Activated CD8-positive, alpha-beta memory T cell treated with anti-CD3 and anti-CD28 coated beads, Interleukin-2, amount 50 U/mL, for 4 hours (primary cell): ENCODE data around the gene PANX2.
"Not testable (repeated sequence)": the region's sequence is repeated elsewhere in the genome, so short reads cannot be mapped to it uniquely, and the experiment has no call there.

Source experiments
- DNase-seq: peaks from one replicate; pipeline ENCODE4 v3.0.0-alpha.2; 2020

Gene PANX2

GRCh38 chr22:50200461-50201190, 30.1 kb downstream of the PANX2 start, which contains the start of gene SELENOO:
Gene SELENOO (plus strand): TSS chr22:50201011. CDS start chr22:50201037, 26 bp downstream.
- peak; percentile 89 for DNase-seq

DNA sequence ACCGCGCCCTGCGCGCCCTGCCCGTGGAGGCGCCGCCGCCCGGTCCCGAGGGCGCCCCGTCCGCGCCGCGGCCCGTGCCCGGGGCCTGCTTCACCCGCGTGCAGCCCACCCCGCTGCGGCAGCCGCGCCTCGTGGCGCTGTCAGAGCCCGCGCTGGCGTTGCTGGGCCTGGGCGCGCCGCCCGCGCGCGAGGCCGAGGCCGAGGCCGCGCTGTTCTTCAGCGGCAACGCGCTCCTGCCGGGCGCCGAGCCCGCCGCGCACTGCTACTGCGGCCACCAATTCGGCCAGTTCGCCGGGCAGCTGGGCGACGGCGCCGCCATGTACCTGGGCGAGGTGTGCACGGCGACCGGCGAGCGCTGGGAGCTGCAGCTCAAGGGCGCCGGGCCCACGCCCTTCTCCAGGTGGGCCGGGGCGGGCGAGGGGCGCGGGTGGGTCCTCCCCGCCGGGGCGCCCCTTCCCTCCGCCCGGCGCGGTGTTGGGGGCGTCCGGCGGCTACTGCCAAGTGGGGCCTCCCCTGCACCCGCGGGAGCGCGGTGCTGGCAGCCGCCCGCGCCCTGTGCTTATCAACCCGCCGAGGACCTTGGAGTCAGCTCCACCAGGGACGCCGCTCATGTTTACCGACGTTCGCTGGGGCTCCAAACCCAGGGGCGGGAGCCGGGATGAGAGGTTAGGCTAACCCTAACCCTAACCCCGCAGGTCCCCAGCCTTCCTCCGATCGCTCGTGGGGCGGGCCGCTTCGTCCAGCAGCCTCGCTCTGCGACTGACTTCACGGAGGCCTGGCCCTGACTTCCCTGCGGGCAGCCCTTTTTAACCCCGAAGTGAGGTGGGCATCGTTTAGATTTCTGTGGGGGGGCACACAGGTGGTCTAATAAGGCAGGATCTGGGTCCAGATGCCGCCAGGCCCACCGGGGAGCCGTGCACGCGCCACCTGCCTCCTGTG, 30.9 kb downstream of the PANX2 start:
- no peak for DNase-seq

DNA sequence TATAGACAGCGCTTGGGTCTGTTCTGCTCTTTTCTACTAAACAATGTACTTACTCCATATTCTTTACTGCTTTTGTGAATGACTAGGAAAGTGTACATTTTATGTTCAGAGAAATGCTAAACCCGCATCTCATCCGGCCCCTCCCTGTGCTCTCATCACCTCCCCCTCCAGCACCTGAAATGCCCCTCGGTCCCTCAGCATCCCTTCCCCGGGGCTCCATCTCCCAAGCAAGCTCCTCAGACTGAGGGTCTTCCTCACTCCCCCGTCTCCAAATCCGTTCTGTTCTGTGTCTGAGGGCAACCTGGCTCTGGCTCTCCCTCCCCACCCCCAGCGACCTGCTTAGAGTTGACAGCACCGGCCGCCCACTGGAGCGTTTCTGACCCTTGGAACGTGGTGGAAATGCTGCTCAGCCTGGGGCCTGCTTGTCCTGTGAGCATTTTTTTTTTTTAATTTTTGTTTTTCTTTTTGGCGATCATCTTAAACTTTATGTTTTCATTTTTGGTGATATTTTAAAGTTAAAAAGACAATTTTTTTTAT, 31.7 kb downstream of the PANX2 start:
- DNase-seq, result no peak

- no peak for DNase-seq
Measured at GRCh38 chr22:50203288-50203687, 32.8 kb downstream of the PANX2 start.

DNA sequence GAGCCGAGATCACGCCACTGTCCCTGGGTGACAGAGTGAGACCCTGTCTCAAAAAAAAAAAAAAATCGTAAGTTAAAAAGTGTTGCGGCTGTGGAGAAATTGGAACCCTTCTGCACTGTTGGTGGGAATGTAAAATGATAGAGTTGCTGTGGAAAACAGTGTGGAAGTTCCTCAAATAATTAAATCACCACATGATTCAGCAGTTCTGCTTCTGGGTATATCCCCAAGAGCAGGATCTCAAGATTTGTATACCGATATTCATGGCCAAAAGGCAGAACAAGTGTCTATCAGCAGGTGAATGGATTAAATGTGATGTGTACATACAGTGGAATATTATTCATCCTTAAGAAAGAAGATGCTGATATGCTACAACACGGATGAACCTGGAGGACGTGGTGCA, 34.0 kb downstream of the PANX2 start:
- no peak for DNase-seq

DNA sequence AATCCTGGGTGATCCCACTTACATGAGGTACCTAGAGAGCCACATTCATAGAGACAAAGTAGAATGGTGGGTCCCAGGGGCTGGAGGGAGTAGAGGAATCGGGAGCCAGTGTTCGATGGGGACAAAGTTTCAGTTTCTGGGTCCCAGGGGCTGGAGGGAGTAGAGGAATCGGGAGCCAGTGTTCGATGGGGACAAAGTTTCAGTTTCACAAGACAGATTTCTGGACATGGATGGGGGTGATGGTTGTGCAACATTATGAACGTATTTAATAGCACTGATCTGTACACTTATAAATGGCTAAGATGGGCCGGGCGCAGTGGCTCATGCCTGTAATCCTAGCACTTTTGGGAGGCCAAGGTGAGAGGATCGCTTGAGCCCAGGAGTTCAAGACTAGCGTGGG, 34.5 kb downstream of the PANX2 start:
- not testable (repeated sequence) for DNase-seq

DNA sequence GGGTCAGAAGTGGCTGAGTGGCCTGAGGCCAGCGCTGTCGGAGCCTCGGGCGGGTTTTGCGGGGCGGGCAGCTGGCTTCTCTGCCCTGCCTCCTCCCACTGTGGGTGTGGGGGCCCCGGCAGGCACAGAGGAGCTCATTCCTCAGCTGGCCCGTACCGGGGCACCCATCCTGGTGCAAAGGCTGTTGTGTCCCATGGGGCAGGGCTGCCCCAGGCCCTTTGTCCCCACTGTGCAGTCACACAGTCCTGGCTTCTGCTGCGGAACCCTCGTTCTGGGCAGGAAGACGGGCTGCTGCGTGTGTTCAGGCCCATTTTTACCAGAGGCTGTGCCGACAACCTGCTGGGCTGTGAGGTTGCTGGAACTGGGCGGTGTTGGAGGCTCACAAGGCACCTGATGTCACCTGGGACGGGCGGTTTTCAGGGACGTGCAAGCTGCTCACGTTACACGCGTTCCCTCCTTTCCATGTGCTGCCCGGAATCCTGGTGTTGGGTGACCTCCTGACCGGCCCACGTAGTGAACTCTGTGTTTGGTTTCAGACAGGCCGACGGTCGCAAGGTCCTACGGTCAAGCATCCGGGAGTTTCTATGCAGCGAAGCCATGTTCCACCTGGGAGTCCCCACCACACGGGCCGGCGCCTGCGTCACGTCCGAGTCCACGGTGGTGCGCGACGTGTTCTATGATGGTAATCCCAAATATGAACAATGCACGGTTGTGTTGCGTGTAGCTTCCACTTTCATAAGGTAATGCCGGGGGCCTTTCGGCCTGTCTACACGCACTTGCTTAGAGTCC, 35.4 kb downstream of the PANX2 start:
- no peak for DNase-seq

DNA sequence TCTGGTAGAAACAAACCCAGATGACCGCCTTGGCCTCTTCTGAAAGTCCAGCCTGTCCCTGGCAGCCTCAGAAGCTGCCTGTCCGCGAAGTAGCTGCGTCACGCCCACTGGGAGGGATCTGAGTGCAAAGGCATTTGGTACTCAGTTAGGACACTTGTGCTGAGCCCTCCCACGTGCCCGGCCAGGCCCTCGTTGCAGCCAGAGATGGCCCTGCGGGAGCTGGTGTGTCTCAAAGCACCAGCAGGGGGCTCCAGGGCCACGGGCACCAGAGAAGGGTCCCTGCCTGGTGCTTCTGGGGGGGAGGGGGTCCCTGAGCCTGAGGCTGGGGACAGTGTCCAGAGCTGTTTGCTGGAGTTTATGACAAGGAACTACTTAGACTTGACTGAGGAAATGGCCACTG, 36.1 kb downstream of the PANX2 start:
- peak; percentile 16 for DNase-seq

DNA sequence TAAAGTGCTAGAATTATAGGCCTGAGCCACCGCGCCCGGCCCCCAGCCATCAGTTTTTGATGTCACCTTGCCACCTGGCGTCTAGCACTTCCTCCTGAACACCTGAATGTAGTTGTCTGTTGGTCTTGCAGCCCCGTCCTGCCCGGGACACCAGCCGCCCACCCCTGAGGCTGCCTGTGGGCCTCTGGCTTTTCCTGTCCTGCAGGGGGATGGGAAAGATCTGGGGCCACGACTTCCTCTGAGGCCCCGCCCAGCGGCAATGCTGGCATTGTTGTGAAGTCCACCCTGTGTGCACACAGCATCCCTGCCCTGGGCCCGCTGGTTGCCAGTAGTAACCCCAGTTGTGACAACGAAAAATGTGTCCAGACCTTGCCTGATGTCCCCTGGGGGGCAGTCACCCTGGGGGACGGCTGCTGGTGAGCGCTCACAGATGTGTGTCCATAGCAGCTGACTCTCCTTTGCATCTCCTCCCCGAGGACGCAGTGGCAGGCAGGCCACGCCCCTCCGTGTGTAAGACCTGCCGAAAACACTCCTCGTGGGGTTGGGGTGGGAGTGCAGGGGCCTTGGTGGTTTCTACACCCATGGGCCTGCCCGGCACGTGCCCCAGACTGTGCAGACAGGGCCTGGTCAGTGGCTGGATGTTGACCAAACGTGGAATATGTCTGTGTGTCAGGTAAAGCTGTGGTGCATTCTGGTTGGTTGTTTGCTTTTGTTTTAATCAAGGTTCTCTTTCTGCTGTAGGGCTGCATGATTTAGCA, 37.0 kb downstream of the PANX2 start:
- no peak for DNase-seq

- no peak for DNase-seq
Measured at GRCh38 chr22:50208430-50208938, 38.0 kb downstream of the PANX2 start.

DNA sequence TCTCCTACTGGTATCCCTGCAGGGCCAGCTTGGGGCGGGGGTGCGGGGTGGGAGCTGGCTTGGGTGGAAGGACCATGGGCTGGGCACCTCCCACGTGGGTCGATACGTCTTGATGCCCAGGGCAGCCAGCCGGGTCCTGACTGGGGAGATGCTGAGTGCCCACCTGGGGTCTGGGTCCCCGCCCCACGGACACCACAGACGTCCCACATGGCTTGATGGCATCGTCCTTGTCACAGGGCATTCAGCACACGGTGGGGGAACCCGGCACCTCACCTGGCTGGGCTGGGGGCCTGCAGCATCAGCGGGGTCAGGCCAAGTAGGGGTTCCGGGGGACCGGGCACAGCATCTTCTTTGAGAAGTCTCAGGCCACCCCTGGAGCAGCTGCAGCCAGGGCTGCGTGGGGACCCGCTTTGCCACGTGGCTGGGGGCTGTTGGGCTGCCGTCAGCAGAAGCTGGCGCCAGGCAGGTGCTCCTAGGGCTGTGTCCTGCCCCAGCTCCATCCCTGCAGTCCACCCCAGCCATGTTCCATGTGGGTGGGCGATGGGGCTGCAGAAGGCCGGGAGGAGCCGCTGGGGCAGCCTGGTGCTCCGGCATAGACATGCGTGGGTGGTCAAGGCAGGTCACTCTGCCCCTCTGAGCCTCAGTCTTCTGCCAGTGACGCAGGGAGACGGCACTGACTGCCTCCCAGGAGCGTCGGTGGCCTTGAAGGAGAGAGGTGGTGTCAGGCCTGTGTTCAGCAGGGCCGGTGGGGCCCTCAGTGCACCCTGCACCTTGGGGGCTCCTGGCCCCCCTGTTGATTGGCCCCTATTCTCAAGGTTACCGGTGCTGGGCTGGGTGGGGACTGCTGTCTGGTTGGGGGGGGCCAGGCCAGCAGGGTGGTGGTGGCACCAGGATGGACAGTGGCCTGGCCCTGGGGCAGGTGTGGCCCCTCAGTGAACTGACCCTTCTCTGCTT, 38.7 kb downstream of the PANX2 start:
- DNase-seq, result peak; percentile 16

GRCh38 chr22:50209893-50210292, 39.4 kb downstream of the PANX2 start:
- DNase-seq, result peak; percentile 72

DNA sequence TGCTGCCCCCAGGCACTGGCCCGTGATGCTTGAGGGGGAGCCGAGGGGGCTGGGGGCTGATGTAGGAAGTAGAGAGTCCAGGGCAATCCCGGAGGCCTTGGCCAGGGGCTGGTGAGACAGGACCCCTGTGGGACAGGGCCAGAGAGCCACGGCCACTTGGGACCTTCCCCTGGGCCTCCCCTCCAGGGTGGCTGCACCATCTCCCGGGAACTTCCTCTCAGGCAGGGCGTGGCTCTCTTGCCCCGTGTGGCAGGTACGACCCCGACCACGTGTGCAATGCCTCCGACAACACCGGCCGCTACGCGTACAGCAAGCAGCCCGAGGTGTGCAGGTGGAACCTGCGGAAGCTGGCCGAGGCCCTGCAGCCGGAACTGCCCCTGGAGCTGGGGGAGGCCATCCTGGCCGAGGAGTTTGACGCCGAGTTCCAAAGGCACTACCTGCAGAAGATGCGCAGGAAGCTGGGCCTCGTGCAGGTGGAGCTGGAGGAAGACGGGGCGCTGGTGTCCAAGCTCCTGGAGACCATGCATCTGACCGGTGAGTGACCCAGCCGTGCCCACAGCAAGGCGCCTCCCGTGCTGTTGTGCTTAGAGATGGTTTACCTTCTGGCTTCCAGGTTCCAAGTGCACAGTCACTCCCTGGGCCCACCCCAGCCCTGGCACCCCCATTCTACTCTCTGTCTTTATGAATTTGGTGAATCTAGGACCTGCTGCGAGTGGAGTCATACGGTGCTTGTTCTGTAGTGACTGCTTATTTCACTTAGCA, 40.0 kb downstream of the PANX2 start:
- DNase-seq, result peak; percentile 18

DNA sequence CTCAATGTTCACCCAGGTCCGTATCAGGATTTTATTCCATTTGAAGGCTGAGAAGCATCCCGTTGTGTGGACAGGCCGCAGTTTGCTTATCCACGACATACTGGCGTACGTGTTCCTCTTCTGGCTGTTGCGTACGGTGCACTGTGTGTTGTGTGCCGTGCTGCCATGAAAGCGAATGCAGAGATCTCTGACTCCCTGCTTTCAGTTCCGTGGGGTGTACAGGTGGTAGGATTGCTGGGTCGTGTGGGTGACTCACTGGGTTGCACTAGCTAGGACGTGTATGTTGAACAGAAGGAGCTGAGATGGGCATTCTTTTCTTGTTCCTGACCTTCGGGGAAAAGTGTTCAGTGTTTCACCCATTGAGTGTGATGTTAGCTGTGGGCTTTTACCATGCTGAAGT, 40.6 kb downstream of the PANX2 start:
- DNase-seq, result no peak

DNA sequence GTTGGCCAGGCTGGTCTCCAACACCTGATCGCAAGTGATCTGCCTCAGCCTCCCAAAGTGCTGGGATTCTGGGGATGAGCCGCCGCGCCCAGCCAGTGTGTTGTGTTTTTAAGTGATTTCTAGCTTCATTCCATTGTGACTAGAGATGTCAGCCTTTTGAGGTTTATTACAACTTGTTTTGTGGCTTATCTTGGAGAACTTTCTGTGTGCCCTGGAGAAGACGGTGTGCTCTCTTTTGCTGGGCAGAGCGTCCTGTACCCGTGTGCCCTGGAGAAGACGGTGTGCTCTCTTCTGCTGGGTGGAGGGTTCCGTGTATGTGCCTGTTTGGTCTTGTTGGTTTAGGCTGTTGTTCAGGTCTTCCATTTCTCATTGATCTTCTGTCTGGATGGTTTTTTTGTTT, 42.7 kb downstream of the PANX2 start:
- no peak for DNase-seq

GRCh38 chr22:50215297-50216054, 44.9 kb downstream of the PANX2 start:
- no peak for DNase-seq

GRCh38 chr22:50216055-50216683, 45.6 kb downstream of the PANX2 start:
- DNase-seq, result no peak

- no peak for DNase-seq
Measured at GRCh38 chr22:50216684-50217520, 46.4 kb downstream of the PANX2 start.
